GM23338 (cell line): ENCODE data around the gene NCAPG. TPM values are rescaled to one million over a fixed set of nuclear protein-coding genes. Genes with fewer than 3 reads are reported as not detected.

Experiments
- CREB1 ChIP-seq: fragments of 250-450 bp; sonication (Bioruptor Pico); IDR thresholded peaks from 2 replicates; pipeline ENCODE4 v1.5.0; 2020; ENCODE audit warnings: low read depth, mild to moderate bottlenecking, moderate library complexity
- EZH2 ChIP-seq: fragments of 200-600 bp; sonication (generic); IDR thresholded peaks from one replicate; pipeline ENCODE4 v1.8.0; 2017; ENCODE audit warnings: antibody characterized with exemption, mild to moderate bottlenecking, low read depth; ENCODE audit not compliant: unreplicated experiment
- REST ChIP-seq: IDR thresholded peaks from one replicate; pipeline ENCODE4 v1.6.1; 2018; ENCODE audit warnings: antibody characterized with exemption; ENCODE audit not compliant: unreplicated experiment
- ZNF114 ChIP-seq: fragments of 250-450 bp; sonication (Bioruptor Pico); IDR thresholded peaks from 2 replicates; pipeline ENCODE4 v1.5.0; 2020; ENCODE audit warnings: mild to moderate bottlenecking, moderate library complexity
- ZNF331 ChIP-seq: fragments of 250-450 bp; sonication (Bioruptor Pico); IDR thresholded peaks from 2 replicates; pipeline ENCODE4 v1.5.0; 2020; ENCODE audit warnings: low read depth, mild to moderate bottlenecking, moderate library complexity
- ZNF462 ChIP-seq: fragments of 250-450 bp; sonication (Bioruptor Pico); IDR thresholded peaks from 2 replicates; pipeline ENCODE4 v1.5.0; 2020; ENCODE audit warnings: mild to moderate bottlenecking, moderate library complexity
- polyA plus RNA-seq: library from polyadenylated mRNA; unstranded; fragments of >200 nt; fragmentation: Nextera tagmentation; extraction: Ambion mirVana; gene quantifications from 2 replicates; pipeline ENCODE4 v1.2.1, GENCODE V29; 2016
- total RNA-seq: library from RNA; depleted of rRNA; stranded (reverse); fragments of >200 nt; shearing (Covaris generic); gene quantifications from 2 replicates; pipeline ENCODE4 v1.2.3, GENCODE V29; 2014
- TF ChIP-seq, protein P1 (sequence below): IDR thresholded peaks from 2 replicates; pipeline ENCODE4 v1.6.1; 2016; ENCODE audit warnings: antibody characterized with exemption

The NCAPG gene
- total and polyA plus RNA-seq, 2 experiments from 2014 or later = 24.4 to 45.8 TPM

GRCh38 chr4:17865866-17866363 is 55.1 kb downstream of the NCAPG start (continued):
- no peak for TF ChIP-seq ZNF462
- no peak for TF ChIP-seq ZNF331 (CRISPR knock-in tag)
- TF ChIP-seq CREB1 (CRISPR knock-in tag) = no peak
- TF ChIP-seq ZNF114 (CRISPR knock-in tag) = no peak
- TF ChIP-seq, protein P1, sequence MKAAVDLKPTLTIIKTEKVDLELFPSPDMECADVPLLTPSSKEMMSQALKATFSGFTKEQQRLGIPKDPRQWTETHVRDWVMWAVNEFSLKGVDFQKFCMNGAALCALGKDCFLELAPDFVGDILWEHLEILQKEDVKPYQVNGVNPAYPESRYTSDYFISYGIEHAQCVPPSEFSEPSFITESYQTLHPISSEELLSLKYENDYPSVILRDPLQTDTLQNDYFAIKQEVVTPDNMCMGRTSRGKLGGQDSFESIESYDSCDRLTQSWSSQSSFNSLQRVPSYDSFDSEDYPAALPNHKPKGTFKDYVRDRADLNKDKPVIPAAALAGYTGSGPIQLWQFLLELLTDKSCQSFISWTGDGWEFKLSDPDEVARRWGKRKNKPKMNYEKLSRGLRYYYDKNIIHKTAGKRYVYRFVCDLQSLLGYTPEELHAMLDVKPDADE = no peak
- no peak for TF ChIP-seq EZH2
- TF ChIP-seq REST = no peak
